Cardiac fibroblast (primary cell): ENCODE results near the gene GPR179.

Experiments used
- DNase-seq, 2 donors: peaks; one replicate each; pipeline versions ENCODE4 v3.0.0 to v3.0.0-alpha.2; 2010; ENCODE audit warnings: low read depth in 2 of 2
- H3K4me3 ChIP-seq, 2 donors: replicated peaks in 1 of 2; 1 replicate in 1 of 2; 2 replicates in 1 of 2; pipeline ENCODE4 v1.5.1; 2011; ENCODE audit warnings: low read depth in 2 of 2, low read length in 2 of 2, mild to moderate bottlenecking in 2 of 2, moderate library complexity in 1 of 2
- CTCF ChIP-seq: IDR thresholded peaks from one replicate; pipeline ENCODE4 v1.5.1; 2011; ENCODE audit warnings: low read depth, mild to moderate bottlenecking, low read length, inconsistent platforms

Gene GPR179

GRCh38 chr17:38329284-38329683, 14.5 kb downstream of the GPR179 start:
- no peak for TF ChIP-seq CTCF
- no peak for DNase-seq
- H3K4me3 ChIP-seq, result no peak overlapping the region

GRCh38 chr17:38328620-38329019, 15.1 kb downstream of the GPR179 start:
- no peak for DNase-seq
- no peak for TF ChIP-seq CTCF
- H3K4me3 ChIP-seq, result no peak overlapping the region

- DNase-seq, result no peak
- no peak for TF ChIP-seq CTCF
- H3K4me3 ChIP-seq, result no peak overlapping the region
Observed at GRCh38 chr17:38327936-38328335, 15.8 kb downstream of the GPR179 start.

GRCh38 chr17:38326996-38327792, 16.6 kb downstream of the GPR179 start:
- no peak for TF ChIP-seq CTCF
- H3K4me3 ChIP-seq, result no peak overlapping the region
- peak in 1 of 2 donors; percentile 30 for DNase-seq

DNA sequence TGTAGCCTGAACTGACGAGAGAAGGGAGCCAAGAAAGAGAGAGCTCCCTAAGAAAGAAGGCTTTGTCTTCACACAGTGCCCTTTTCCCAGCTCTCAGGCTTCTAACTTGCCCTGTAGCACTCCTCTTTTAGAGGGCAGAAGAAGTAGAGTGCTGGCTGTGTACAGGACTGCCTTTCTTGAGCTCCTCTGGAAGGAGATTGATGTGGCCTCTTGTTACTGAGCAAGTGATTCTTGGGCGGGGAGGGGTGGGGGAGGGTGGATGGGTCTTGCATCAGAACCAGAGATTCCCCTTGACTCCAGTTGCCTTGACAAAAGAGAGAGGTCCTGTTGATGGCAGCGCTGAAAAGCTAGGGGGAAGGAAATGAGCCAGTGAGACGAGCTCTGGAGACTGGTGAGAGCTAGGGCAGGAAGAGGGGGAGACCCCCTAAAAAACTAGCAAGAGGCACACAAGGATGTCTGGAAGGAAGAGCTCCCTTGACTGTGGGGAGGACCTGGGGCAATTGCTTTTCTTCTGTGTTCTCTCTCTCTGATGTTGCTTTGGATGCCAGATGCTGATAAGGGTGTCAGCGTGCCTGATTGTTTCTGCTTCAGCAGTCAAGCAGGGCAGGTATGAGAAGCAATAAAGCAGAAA, 18.4 kb downstream of the GPR179 start:
- no peak overlapping the region for H3K4me3 ChIP-seq
- no peak for TF ChIP-seq CTCF
- DNase-seq, result no peak

DNA sequence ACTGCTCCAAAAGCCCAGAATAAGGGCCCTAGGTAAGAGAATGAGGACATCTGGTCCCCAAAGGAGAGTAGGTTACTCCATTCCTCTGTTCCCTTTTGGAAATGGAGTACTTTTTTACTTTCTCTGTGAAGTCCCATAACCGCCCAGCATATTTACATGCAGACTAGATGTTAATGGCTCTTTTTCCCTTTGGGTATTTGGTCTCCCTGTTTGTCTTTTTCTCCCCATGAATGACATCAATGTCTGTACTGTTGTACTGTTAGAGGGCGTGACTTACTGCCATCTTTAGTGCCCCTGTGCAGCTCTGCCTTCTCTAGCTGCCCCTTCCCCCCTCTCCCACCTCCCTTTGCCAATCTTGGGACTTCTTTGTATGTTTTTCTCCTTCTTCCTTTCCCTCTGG, 19.0 kb downstream of the GPR179 start:
- H3K4me3 ChIP-seq, result no peak overlapping the region
- TF ChIP-seq CTCF, result no peak
- DNase-seq, result no peak
